Prostate gland (tissue), 2 donors: ENCODE measurements around the gene ACAA1. TPM values are rescaled to one million over a fixed set of nuclear protein-coding genes. Genes with fewer than 3 reads are reported as not detected.
"Not testable (repeated sequence)": the region's sequence is repeated elsewhere in the genome, so short reads cannot be mapped to it uniquely, and the experiment has no call there.

Experiments
- DNase-seq: peaks from one replicate; pipeline ENCODE4 v3.0.0-alpha.2; 2019; ENCODE audit warnings: low spot score
- H3K27ac ChIP-seq, 2 donors: fragments of 200-600 bp; sonication (generic); 2 replicates each; pipeline ENCODE4 v1.5.1; 2017 to 2019
- H3K27me3 ChIP-seq: fragments of 200-600 bp; sonication (generic); replicated peaks from 2 replicates; pipeline ENCODE4 v1.5.1; 2019; ENCODE audit not compliant: insufficient read depth
- H3K36me3 ChIP-seq, 2 donors: fragments of 200-600 bp; sonication (generic); 1 replicate in 1 of 2; 2 replicates in 1 of 2; pipeline versions ENCODE4 v1.5.1 to v1.8.1; 2017 to 2019
- H3K4me1 ChIP-seq: fragments of 200-600 bp; sonication (generic); replicated peaks from 2 replicates; pipeline ENCODE4 v1.5.1; 2019
- H3K4me3 ChIP-seq, 2 donors: fragments of 200-600 bp; sonication (generic); 2 replicates each; pipeline ENCODE4 v1.5.1; 2017 to 2019
- H3K9me3 ChIP-seq: fragments of 200-600 bp; sonication (generic); 2 replicates; pipeline ENCODE4 v1.5.1; 2017
- CTCF ChIP-seq, 4 experiments: fragments of 200-600 bp in 2 of 4; fragments of 450-650 bp in 2 of 4; sonication (generic) in 2 of 4; IDR thresholded peaks; 1 replicate in 3 of 4; 2 replicates in 1 of 4; pipeline ENCODE4 v1.5.1; 2016 to 2019; ENCODE audit warnings: antibody characterized with exemption in 4 of 4, mild to moderate bottlenecking in 2 of 4, moderate library complexity in 2 of 4
- POLR2A ChIP-seq: fragments of 450-650 bp; IDR thresholded peaks from one replicate; pipeline ENCODE4 v1.6.1; 2016; ENCODE audit warnings: antibody characterized with exemption, mild to moderate bottlenecking
- POLR2AphosphoS5 ChIP-seq: sonication (generic); formaldehyde crosslinking; IDR thresholded peaks from one replicate; pipeline ENCODE4 v1.6.1; 2017; ENCODE audit warnings: antibody characterized with exemption
- WGBS: methylation state at CpG from one replicate; pipeline ENCODE4 v1.1.5; 2018; 5-methylcytosine and 5-hydroxymethylcytosine counted together
- intact Hi-C: fragments of 100-400 bp; cut with DNase I; formaldehyde crosslinking; loops from one replicate; pipeline ENCODE4 v1.14.2; 2022
- total RNA-seq, 2 donors: library from RNA; depleted of rRNA; stranded (reverse); fragments of >200 nt; gene quantifications; one replicate each; pipeline ENCODE4 v1.1.0, GENCODE V29; 2016

ACAA1 gene
- total RNA-seq, 2 donors from 2014 or later, result 89.8 to 112 TPM

GRCh38 chr3:38137615-38138348 lies 855 bp upstream of the ACAA1 start:
- no peaks in the 10 kb centered on the region for H3K36me3 ChIP-seq
- intact Hi-C loops, result loop anchor here (2.0 to 10.0 kb wide), 4 partner anchors 27 to 347 kb away; partner anchors contain the start of genes ACVR2B and OXSR1
- WGBS, result 19% methylated on average over 22 of the region's 22 CpGs

GRCh38 chr3:38136393-38136776 lies 542 bp downstream of the ACAA1 start:
- TF ChIP-seq POLR2A (no peak), POLR2AphosphoS5 (no peak), CTCF (IDR thresholded peaks at IDR 0.05) (no peak)

More at GRCh38 chr3:38137615-38138348, 855 bp upstream of the ACAA1 start:
- no peak for DNase-seq
- peak overlapping the region; percentile 90 to 99 for H3K4me3 ChIP-seq
- no peaks in the 10 kb centered on the region for H3K9me3 ChIP-seq
- no peaks in the 10 kb centered on the region for H3K27me3 ChIP-seq
- TF ChIP-seq CTCF (IDR thresholded peaks at IDR 0.05) (no peak), POLR2A (no peak), POLR2AphosphoS5 (no peak)
- H3K27ac ChIP-seq, result peak overlapping the region; percentile 91 to 94
- peaks cover 8% of the 10 kb centered on the region for H3K4me1 ChIP-seq

GRCh38 chr3:38135621-38136277 lies 1.2 kb downstream of the ACAA1 start:
- not testable (repeated sequence) for H3K27me3 ChIP-seq, H3K4me1 ChIP-seq, DNase-seq, H3K36me3 ChIP-seq, H3K9me3 ChIP-seq
- intact Hi-C loops, result loop anchor here (5.0 to 10.0 kb wide), 3 partner anchors 112 to 349 kb away; partner anchors contain the start of gene ACVR2B
- peak overlapping the region; percentile 90 to 99 for H3K4me3 ChIP-seq
- WGBS, result 38% methylated on average over 10 of the region's 10 CpGs
- peak overlapping the region; percentile 84 to 85 for H3K27ac ChIP-seq

More at GRCh38 chr3:38136393-38136776, 542 bp downstream of the ACAA1 start:
- H3K27ac ChIP-seq, result peak overlapping the region; percentile 84 to 85
- peak overlapping the region; percentile 90 to 99 for H3K4me3 ChIP-seq
- intact Hi-C loops, result loop anchor here (5.0 to 10.0 kb wide), 3 partner anchors 111 to 348 kb away; partner anchors contain the start of gene ACVR2B
- WGBS, result under 1% methylated on average over 19 of the region's 20 CpGs
- no peak for DNase-seq
- no peaks in the 10 kb centered on the region for H3K27me3 ChIP-seq
- peaks cover 10% of the 10 kb centered on the region for H3K4me1 ChIP-seq
- peaks cover 0 to 3% of the 10 kb centered on the region in 2 donors for H3K36me3 ChIP-seq
- no peaks in the 10 kb centered on the region for H3K9me3 ChIP-seq

- peak overlapping the region in 1 of 2 donors; percentile 90 for H3K4me3 ChIP-seq
- intact Hi-C loops, result loop anchor here (5.0 to 10.0 kb wide), 3 partner anchors 113 to 350 kb away; partner anchors contain the start of gene ACVR2B
- DNase-seq, H3K4me1 ChIP-seq, H3K27me3 ChIP-seq, H3K9me3 ChIP-seq: not testable (repeated sequence)
- H3K27ac ChIP-seq, result peak overlapping the region; percentile 84 to 85
- WGBS, result 79% methylated on average over 10 of the region's 10 CpGs
- H3K36me3 ChIP-seq, result peaks cover 0 to 12% of the 10 kb centered on the region in 2 donors
Measured at GRCh38 chr3:38134517-38135143, 2.3 kb downstream of the ACAA1 start.

- no peak for TF ChIP-seq POLR2A
- peak; percentile 86 for TF ChIP-seq POLR2AphosphoS5
- peaks cover 0 to 15% of the 10 kb centered on the region in 2 donors for H3K36me3 ChIP-seq
- peak overlapping the region; percentile 84 to 85 for H3K27ac ChIP-seq
- H3K4me3 ChIP-seq, result no peak overlapping the region
- intact Hi-C loops, result loop anchor here (10.0 kb wide), 1 partner anchor 351 kb away; no protein-coding TSS in a partner anchor
- 61% methylated on average over 10 of the region's 10 CpGs for WGBS
- H3K9me3 ChIP-seq, result no peaks in the 10 kb centered on the region
- peak; percentile 74 for DNase-seq
- H3K27me3 ChIP-seq, result no peaks in the 10 kb centered on the region
- H3K4me1 ChIP-seq, result peaks cover 7% of the 10 kb centered on the region
Measured at GRCh38 chr3:38133557-38134405, 3.1 kb downstream of the ACAA1 start.
